ENCODE results near the gene STUB1. TPM values are rescaled to one million over a fixed set of nuclear protein-coding genes. Genes with fewer than 3 reads are reported as not detected.

STUB1 gene
- total and polyA plus RNA-seq, 2 donors (not counting 3 experiments of a cell fraction or from before 2014, with no cell fraction given), result 107 to 147 TPM

GRCh38 chr16:649631-650030, 30.6 kb upstream of the STUB1 start:
- no peak for FAIRE-seq
- Histone ChIP-seq H3K79me2 (ENCODE audit: control insufficient read depth, insufficient read depth, low read length) (no peaks in the 10 kb centered on the region), H4K20me1 (replicated peaks; ENCODE audit: control insufficient read depth, extremely low read depth, insufficient read depth, low read length) (no peaks in the 10 kb centered on the region), H3K4me2 (ENCODE audit: insufficient read depth, low read length) (peak overlapping the region; percentile 16), H3K9me3 (replicated peaks; ENCODE audit: control insufficient read depth, insufficient read depth, low read length) (no peaks in the 10 kb centered on the region), H3K4me1 (ENCODE audit: control insufficient read depth, extremely low read depth, insufficient read depth, low read length) (peaks cover 8% of the 10 kb centered on the region), H3K4me3 (replicated peaks in 1 of 3; ENCODE audit: insufficient read depth in 1 of 3, low read depth in 1 of 3, low read length in 3 of 3) (peak overlapping the region in 2 of 3 experiments; percentile 55 to 57), H3K9me1 (replicated peaks; ENCODE audit: control insufficient read depth, extremely low read depth, insufficient read depth, low read length) (no peaks in the 10 kb centered on the region), H2AFZ (ENCODE audit: low read depth, low read length) (peak overlapping the region; percentile 23), H3K27ac (ENCODE audit: insufficient read depth, low read depth, low read length) (peak overlapping the region; percentile 22), H3K9ac (replicated peaks; ENCODE audit: extremely low read depth, insufficient read depth, low read length) (peak overlapping the region; percentile 65), H3K27me3 (ENCODE audit: control insufficient read depth in 2 of 2, insufficient read depth in 2 of 2, low read length in 2 of 2) (no peaks in the 10 kb centered on the region), H3K36me3 (ENCODE audit: control insufficient read depth in 2 of 2, extremely low read depth in 1 of 2, insufficient read depth in 2 of 2, low read length in 2 of 2) (peaks cover 0 to 2% of the 10 kb centered on the region in 2 experiments)
- no TSS peak for BruUV-seq (replicated peaks)
- intact Hi-C loops (cut with micrococcal nuclease), result loop anchor here (1.0 kb wide), 1 partner anchor 11 kb away; no protein-coding TSS in a partner anchor
- TF ChIP-seq JUN (IDR thresholded peaks at IDR 0.05; ENCODE audit: borderline replicate concordance, insufficient read depth, insufficient read length, low read depth) (no peak), EZH2 (IDR thresholded peaks at IDR 0.05; ENCODE audit: borderline replicate concordance, low read depth, low read length, severe bottlenecking) (no peak), POLR2AphosphoS5 (IDR thresholded peaks at IDR 0.05; ENCODE audit: insufficient read depth, low read depth, low read length) (no peak)
- ChIA-PET POLR2A (interaction anchor here (1.3 kb wide), 1 partner anchor 13 kb away, joined by 4 read pairs; the partner anchor contains the start of gene METTL26), CTCF (interaction anchor here (1.1 kb wide), 1 partner anchor 11 kb away, joined by 11 read pairs; no protein-coding TSS in a partner anchor)
- no peak for DNase-seq (ENCODE audit: low read depth, low spot score)
- dilution Hi-C loops (cut with MboI; ENCODE audit: extremely low pct_ligation_motif_present, low sequenced_read_pairs), result no loop called here

DNA sequence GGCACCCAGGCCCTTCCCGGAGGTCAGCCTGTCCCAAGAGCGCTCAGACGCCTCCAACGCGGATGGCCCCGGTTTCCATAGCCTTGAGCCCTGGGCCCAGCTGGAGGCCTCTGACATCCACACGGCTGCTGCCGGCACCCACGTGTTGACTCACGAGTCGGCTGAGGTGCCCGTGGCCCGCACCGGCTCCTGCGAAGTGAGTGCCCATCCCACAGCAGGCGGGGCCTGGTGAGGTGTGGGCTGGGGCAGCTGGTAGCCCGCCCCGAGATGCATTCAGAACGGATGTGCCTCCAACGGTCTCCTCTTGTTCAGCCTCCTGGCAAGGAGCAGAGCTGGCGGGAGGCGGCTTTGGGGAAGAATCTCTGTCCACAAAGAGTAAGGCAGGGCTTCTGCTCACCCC, 28.4 kb upstream of the STUB1 start:
- H3K4me3 ChIP-seq (replicated peaks in 1 of 3; ENCODE audit: insufficient read depth in 1 of 3, low read depth in 1 of 3, low read length in 3 of 3), result no peak overlapping the region
- POLR2A ChIA-PET, result no interaction called here
- H3K27ac ChIP-seq (ENCODE audit: insufficient read depth, low read depth, low read length), result no peak overlapping the region
- no peaks in the 10 kb centered on the region for H3K9me1 ChIP-seq (replicated peaks; ENCODE audit: control insufficient read depth, extremely low read depth, insufficient read depth, low read length)
- dilution Hi-C loops (cut with MboI; ENCODE audit: extremely low pct_ligation_motif_present, low sequenced_read_pairs) (no loop called here), intact Hi-C loops (cut with micrococcal nuclease) (no loop called here)
- no peak for DNase-seq (ENCODE audit: low read depth, low spot score)
- CTCF ChIA-PET, result interaction anchor here (3.0 kb wide), 1 partner anchor 9 kb away, joined by 16 read pairs; no protein-coding TSS in a partner anchor
- H3K36me3 ChIP-seq (ENCODE audit: control insufficient read depth in 2 of 2, extremely low read depth in 1 of 2, insufficient read depth in 2 of 2, low read length in 2 of 2), result peaks cover 0 to 2% of the 10 kb centered on the region in 2 experiments
- no peak overlapping the region for H3K9ac ChIP-seq (replicated peaks; ENCODE audit: extremely low read depth, insufficient read depth, low read length)
- H3K4me2 ChIP-seq (ENCODE audit: insufficient read depth, low read length), result no peak overlapping the region
- H4K20me1 ChIP-seq (replicated peaks; ENCODE audit: control insufficient read depth, extremely low read depth, insufficient read depth, low read length), result no peaks in the 10 kb centered on the region
- FAIRE-seq, result no peak
- BruUV-seq (replicated peaks), result no TSS peak
- no peaks in the 10 kb centered on the region for H3K9me3 ChIP-seq (replicated peaks; ENCODE audit: control insufficient read depth, insufficient read depth, low read length)
- H3K4me1 ChIP-seq (ENCODE audit: control insufficient read depth, extremely low read depth, insufficient read depth, low read length), result peaks cover 8% of the 10 kb centered on the region
- no peak overlapping the region for H2AFZ ChIP-seq (ENCODE audit: low read depth, low read length)
- H3K79me2 ChIP-seq (ENCODE audit: control insufficient read depth, insufficient read depth, low read length), result no peaks in the 10 kb centered on the region
- H3K27me3 ChIP-seq (ENCODE audit: control insufficient read depth in 2 of 2, insufficient read depth in 2 of 2, low read length in 2 of 2), result no peaks in the 10 kb centered on the region
- TF ChIP-seq GATA2 (IDR thresholded peaks at IDR 0.05; ENCODE audit: insufficient read depth, insufficient read length, low read depth, low read length), result no peak
- TF ChIP-seq EZH2 (IDR thresholded peaks at IDR 0.05; ENCODE audit: borderline replicate concordance, low read depth, low read length, severe bottlenecking), result no peak
- TF ChIP-seq, protein P1, sequence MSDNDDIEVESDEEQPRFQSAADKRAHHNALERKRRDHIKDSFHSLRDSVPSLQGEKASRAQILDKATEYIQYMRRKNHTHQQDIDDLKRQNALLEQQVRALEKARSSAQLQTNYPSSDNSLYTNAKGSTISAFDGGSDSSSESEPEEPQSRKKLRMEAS (IDR thresholded peaks at IDR 0.05; ENCODE audit: insufficient read depth, insufficient read length), result no peak
- TF ChIP-seq FOS (IDR thresholded peaks at IDR 0.05; ENCODE audit: borderline replicate concordance, insufficient read depth, low read length), result no peak
- no peak for TF ChIP-seq POLR2A (IDR thresholded peaks at IDR 0.05; ENCODE audit: low read depth, low read length)
- no peak for TF ChIP-seq JUN (IDR thresholded peaks at IDR 0.05; ENCODE audit: borderline replicate concordance, insufficient read depth, insufficient read length, low read depth)
- TF ChIP-seq CTCF (IDR thresholded peaks at IDR 0.05; ENCODE audit: extremely low read depth in 1 of 2, insufficient read depth in 1 of 2, low read depth in 1 of 2, low read length in 2 of 2), result no peak
- TF ChIP-seq MYC (IDR thresholded peaks at IDR 0.05; ENCODE audit: low read depth, low read length), result no peak
- TF ChIP-seq POLR2AphosphoS5 (IDR thresholded peaks at IDR 0.05; ENCODE audit: insufficient read depth, low read depth, low read length), result no peak

Measured in endothelial cell of umbilical vein (primary cell).